SIG-M5 treated with dmso at 0.1 percent for 504 hours (cell line): ENCODE data around the gene ZZZ3.
"Not testable (repeated sequence)": the region's sequence is repeated elsewhere in the genome, so short reads cannot be mapped to it uniquely, and the experiment has no call there.

Experiments used
- DNase-seq: peaks from one replicate; lab custom pipeline; 2025; ENCODE audit not compliant: unreplicated experiment; lab: John Stamatoyannopoulos, UW

Gene ZZZ3

DNA sequence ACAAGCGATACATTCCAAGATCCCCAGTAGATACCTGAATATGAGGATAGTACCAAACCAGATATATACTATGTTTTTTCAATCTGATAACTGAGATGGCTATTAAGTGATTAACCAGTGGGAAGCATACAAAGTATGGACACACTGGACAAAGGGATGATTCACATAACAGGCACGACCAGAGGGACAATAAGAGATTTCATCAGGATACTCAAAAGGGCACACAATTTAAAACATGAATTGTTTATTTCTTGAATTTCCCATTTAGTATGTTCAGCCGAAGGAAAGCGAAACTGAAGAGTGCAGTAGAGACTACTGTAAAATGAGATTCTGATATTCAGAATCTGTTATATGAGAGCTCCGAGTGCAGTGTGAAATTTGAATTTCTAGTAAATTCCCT, 10.6 kb downstream of the ZZZ3 start:
- DNase-seq, result no peak

DNA sequence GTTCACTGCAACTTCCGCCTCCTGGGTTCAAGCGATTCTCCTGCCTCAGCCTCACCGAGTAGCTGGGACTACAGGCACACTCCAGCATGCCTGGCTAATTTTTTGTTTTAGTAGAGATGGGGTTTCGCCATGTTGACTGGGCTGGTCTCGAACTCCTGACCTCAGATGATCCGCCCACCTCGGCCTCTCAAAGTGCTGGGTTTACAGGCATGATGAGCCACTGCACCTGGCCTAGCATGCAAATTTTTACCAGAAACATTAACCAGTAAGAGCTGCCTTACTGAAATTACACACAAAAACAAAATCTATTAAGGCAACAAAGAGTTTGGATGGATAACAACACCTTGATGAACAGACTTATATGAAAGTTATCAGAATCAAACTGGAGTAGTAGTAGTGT, 12.1 kb downstream of the ZZZ3 start:
- no peak for DNase-seq

DNA sequence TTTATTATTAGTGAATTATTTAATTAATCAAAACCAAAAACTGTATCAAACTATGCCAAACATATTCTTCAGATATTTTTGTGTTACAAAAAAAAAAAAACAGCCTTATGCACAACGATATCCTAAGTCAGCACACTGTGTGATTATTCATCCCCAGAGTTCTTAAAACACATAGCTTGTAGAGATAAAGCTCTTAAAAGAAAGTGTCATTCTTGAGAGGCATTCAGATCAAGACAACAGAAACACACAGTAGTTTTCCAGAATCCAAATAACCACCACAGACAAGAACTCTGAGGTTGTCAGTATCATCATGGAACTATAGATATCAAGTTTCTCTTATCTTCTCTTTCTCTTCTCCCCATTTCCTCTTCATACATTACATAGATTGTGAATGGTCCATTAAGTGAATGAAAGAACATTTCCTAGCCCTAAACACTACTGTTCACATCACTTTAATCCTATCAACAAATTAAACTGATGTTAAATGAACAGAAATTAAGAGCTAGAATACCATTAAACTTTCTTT, 13.5 kb downstream of the ZZZ3 start:
- no peak for DNase-seq

DNA sequence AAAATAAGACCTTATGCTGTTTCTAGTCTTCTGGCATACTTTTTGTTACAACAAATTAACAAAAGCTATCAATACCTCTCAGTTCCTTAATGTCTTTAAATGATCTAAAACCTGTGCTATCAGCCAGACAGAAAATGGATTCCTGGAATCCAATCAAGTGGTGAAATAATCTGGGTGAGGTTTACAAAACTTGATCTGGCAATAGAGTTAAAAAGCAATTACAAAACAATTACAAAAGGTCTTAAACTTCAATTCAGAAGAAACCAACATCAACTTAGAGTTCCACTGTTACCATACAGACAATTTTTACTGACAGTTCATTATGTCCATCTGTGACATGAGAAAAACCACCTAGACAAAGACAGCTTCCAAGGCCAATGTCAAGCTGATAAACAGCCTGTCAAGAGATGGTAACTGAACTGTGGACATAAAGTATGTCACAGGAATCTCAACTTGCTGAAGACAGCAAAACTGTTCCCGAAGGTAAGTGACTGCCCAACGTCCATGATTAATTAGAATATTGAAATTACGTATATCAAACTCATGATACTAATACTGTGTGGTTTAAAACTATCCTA, 17.4 kb downstream of the ZZZ3 start:
- no peak for DNase-seq

DNA sequence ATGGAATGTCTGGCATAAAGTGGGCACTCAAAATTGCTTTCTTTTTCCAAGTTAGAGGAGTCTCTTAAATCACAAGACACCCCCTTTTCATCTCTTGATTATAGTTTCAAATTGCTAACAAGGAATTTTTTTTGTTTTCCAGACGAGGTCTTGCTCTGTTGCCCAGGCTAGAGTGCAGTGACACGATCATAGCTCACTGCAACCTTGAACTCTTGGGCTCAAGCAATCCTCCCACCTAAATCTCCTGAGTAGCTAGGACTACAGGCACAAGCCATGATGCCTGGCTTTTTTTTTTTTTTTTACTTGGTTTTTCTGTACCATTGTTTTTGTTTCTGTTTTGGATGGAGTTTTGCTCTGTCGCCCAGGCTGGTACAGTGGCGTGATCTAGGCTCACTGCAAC, 20.8 kb downstream of the ZZZ3 start:
- DNase-seq, result no peak

DNA sequence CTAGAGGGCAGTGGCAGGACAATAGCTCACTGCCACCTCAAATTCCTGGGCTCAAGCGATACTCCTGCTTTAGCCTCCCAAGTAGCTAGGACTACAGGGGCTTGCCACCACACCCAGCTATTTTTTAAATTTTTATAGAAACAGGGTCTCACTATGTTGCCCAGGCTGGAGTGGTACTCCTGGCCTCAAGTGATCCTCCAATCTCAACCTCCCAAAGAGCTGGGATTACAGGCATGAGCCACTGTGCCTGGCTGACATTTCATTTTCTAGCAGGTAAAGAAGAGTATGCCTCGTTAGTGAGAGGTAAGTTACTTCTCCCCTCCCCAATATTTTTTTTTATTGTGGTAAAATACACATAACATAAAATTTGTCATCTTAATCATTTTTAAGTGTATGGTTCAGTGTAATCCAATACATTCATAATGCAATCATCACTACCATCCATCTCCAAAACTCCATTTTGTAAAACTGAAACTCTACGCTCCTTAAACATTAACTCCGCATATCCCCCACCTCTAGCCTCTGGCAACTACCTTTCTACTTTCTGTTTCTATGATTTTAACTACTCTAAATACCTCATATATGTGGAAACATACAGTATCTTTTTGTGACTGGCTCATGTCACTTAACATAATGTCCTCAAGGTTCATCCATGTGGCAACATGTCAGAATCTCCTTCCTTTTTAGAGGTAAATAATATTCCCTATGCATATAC, 22.4 kb downstream of the ZZZ3 start:
- DNase-seq, result no peak

DNA sequence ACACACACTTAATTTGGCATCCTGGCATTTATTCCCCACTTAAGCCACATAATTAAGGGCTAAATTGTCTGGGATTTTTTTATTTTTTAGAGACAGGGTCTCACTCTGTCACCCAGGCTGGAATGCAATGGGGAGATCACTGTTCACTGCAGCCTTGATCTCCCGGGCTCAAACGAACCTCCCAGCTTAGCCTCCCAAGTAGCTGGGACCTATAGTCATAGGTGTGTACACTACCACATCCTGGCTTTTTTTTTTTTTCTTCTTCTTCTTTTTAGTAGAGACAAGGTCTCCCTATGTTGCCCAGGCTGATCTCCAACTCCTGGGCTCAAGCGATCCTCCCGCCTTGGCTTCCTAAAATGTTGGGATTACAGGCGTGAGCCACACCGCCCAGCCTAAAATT, 24.2 kb downstream of the ZZZ3 start:
- no peak for DNase-seq

DNA sequence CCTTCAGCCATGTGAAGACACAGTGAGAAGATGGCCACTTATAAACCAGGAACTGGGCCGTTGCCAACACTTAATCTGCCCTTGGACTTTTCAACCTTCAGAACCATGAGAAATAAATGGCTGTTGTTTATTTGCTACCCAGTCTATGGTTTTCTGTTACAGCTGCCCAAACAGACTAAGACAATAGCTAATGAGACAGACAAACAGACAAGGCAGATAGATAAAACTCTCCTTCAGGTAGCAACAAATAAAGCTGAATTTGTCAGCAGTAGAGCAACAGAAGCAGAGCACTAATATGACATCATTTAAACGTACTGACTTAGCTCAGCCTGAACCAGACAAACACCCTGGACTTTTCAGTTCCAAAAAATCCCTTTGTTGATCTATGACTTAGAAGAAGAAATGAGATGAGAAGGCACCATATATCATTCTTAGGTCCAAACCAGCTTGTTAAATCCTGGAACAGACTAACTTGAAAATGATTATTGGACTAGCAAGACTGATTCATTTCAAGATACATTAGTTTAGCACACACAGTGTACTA, 27.0 kb downstream of the ZZZ3 start:
- DNase-seq, result no peak

DNA sequence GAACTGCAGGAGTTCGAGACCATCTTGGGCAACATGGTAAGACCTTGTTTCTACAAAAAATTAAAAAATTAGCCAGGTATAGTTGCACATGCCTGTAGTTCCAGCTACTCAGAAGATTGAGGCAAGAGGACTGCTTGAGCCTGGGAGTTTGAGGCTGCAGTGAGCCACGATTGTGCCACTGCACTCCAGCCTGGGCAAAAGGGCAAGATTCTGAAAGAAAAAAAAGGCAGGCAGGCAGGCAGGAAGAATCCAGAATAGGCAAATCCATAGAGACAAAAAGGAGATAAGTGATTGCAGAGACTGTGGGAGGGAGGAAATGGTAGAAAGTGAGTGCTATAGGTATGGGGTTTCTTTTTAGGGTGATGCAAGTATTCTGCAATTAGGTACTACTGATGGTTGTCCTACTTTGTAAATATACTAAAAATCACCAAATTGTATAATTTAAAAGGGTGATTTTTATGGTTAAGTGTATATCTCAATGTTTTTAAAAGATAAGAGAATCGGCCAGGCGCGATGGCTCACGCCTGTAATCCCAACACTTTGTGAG, 29.4 kb downstream of the ZZZ3 start:
- DNase-seq, result no peak

DNA sequence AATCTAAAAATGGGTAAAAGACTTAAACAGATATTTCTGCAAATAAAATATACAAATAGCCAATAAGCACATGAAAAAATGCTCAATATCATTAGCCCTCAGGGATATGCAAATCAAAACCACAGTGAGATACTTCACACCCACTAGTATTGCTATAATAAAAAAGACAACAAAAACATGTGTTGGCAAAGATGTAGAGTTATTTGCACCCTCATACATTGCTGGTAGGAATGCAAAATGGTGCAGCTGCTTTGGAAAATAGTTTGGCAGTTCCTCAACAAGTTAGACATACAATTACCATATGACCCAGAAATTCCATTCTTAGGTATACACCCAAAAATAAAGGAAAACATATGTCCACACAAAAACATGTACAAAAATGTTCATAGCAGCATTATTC, 30.2 kb downstream of the ZZZ3 start:
- no peak for DNase-seq

DNA sequence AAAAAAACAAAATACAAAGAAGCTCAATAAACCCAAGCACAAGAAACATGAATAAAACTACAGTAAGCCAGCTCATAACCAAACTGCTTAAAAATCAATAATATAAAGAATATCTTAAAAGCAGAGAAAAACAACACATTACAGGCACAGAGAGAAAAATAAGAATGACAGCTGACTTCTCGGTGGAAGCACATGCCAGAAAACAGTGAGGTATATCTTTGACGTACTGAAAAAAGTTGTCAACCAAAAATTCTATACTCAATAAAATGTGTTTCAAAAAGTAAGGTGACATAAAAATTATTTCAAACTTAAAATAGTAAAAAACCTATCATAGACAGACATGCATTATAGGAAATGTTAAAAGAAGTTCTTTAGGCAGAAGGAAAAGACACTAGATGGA, 33.3 kb downstream of the ZZZ3 start:
- DNase-seq, result no peak

DNA sequence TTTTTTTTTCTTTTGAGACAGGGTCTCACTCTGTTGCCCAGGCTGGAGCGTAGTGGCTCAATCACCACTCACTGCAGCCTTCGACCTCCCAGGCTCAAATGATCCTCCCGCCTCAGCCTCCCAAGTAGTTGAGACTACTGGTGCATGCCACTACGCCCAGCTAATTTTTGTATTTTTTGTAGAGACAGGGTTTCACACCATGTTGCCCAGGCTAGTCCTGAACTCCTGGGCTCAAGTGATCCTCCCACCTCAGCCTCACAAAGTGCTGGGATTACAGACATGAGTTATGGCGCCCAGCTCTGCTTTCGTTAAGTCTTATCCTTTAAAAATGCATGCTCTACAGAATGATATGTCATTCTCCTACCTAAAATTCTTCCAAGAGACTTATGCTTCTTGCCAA, 36.2 kb downstream of the ZZZ3 start:
- DNase-seq, result not testable (repeated sequence)

DNA sequence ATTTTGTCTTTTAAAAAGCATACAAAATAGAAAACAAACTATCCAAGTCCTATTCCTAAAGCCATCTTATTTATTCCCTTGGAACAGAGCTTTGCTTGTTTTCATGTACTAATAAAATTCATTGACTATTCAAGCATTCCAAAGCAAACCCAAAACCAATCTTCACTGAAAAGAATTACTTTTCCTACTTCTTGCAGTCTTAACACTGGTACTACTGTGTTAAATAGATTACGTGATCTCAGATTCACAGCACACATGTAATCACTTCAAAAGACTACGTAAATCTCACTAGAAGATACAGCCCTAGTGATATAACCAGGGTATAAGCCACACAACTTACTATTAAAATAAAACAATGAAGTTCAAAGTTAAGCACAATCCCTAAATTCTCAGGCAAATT, 39.0 kb downstream of the ZZZ3 start:
- no peak for DNase-seq

DNA sequence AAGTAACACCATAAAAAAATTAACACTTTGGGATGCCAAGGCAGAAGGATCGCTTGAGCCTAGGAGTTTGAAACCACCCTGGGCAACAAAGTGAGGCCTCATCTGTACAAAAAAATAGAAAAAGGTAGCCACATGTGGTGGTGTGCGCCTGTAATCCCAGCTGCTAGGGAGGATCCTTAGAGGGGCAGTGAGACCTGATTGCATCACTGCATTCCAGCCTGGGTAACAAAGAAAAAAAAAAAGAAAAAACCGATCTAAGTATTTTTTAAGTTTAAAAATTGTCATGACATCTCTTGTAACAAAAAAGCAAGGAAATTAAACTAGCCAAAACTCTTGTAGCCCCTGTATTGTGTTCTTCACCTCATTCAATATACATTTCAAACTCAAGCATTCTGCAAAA, 39.5 kb downstream of the ZZZ3 start:
- DNase-seq, result no peak

DNA sequence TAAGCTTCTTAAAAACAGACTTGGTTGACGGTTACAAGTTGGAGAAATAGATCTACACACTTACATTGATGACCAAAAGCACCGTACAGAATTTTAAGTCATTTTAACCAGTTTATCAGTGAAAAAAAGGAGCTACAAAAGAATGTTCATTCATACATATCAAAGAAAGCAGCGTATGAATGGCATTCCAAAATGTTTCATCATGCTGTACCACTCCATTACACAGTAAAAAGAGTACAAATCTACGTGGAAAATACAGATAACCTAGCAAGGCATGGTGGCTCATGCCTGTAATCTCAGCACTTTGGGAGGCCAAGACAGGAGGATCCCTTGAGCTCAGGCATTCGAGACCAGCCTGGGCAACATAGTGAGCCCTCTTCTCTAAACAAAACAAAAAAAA, 40.3 kb downstream of the ZZZ3 start:
- no peak for DNase-seq

DNA sequence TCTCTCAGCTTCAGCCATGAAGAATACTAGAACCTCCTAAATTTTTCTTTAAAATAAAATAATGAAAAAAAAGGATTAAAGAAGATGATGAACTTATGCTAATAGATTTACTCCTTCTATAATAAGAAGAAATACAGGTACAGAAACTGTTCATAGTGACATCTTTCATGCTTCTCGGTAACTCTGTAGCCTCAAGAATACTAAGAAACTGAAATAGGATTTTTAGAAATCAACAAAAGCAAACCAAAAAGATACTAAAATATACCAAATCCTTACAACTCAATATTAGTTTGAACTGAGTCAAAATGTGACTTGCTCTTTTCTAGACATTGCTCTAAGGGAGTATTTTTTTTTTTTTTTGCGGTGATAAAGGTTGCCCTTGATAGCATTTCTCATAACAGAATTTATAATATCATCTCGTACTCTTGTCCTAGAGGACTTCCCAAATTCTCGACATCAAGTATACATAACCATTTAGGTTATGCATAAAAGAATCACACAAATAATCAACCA, 42.8 kb downstream of the ZZZ3 start:
- DNase-seq, result no peak

DNA sequence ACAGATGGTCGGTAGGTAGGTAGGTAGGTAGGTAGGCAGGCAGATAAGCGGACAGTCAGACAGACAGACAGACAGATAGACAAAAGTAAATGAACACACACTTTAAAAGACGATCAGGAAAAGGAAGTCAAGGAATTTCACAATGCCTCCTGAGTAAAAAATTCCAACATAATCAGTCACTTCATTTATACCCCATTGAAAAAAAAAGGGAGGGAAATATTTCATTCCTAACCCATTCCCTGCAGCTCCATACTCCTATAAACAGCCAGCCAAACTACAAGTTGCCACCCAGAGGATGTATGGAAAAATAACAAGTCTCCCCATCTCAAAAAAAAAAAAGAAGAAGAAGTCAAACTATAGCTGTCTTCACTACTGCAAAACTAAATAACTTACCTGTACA, 43.4 kb downstream of the ZZZ3 start:
- no peak for DNase-seq

DNA sequence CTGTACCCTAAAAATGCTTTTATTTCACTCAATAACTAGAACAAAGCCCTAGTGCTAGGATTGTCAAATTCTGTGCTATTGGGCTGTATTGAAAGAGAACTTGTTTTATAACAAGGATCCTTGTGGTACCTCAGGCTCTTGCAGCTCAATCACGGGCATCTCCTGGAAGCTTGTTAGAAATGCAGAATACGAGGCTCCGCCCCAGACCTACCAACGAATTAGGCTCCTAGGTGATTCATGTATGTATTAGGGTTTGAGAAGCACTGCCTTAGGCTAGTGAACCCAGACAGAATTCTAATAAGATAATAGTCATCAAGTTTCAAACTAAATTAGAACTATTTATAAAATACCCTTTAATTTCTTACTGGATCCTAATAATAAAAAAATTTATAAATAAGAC, 45.6 kb downstream of the ZZZ3 start:
- no peak for DNase-seq
